SIG-M5 treated with dmso at 0.1 percent for 504 hours (cell line): ENCODE results near the gene ADAM15.
A peak's percentile ranks its signal among the peaks of the same experiment; 100 is the strongest.

Experiments used
- DNase-seq: peaks from one replicate; lab custom pipeline; 2025; ENCODE audit not compliant: unreplicated experiment; lab: John Stamatoyannopoulos, UW

ADAM15 gene

GRCh38 chr1:155070721-155071569 lies 19.8 kb downstream of the ADAM15 start:
- peak; percentile 89 for DNase-seq

DNA sequence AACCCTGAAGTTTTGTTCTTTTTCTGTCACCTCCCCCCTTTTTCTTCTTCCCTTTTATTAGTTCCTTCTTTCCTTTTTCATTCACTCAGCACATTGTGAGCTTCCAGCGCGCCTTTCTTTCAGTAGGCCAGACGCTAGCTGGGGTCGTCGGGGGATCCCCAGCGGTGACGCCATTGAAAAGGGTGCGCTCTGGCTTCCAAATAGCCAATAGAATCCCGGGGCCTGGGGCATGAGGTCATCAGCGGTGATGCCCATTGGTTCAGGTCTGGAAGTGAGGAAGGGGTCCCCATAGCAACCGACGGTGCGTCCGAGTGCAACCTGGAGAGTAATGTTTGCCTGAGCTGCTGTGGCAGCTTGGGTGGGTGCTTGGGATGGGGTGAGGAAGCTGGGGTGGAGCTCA lies 20.6 kb downstream of the ADAM15 start:
- DNase-seq: peak; percentile 38

DNA sequence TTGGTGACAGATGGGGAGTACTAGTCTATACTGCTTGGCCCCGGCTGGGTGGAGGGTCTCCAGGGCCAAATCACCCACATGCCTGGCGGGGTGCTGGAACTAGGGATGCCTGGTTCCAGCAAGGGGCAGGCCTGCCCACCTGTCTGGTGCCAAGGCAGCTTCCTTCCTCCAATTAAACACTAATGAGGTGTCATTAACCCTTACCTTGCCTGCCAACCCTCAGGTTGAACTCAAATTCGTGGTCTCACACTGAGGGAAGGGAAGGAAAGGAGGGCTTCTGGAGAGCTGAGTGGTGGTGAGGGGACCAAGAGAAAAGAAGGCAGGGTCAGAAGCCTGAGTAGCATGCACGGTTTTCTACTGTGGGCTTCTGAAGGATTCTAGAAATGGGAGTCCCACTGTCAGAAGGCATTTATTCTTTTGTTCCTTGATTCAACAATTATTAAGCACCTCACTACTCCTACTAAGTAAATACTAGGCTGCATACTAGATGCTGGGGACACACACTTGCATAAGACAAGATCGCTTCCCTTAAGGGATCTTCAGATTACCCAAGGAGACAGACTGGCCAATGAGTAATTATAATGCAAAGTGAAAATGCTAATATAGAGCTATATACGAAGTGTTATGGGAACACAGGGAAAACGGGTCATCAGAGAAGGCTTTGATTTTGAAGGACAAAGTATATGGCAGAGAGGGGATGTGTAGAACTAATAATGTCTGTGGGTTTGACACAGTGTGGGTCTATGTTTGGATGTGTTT lies 21.6 kb downstream of the ADAM15 start:
- DNase-seq: peak; percentile 26

DNA sequence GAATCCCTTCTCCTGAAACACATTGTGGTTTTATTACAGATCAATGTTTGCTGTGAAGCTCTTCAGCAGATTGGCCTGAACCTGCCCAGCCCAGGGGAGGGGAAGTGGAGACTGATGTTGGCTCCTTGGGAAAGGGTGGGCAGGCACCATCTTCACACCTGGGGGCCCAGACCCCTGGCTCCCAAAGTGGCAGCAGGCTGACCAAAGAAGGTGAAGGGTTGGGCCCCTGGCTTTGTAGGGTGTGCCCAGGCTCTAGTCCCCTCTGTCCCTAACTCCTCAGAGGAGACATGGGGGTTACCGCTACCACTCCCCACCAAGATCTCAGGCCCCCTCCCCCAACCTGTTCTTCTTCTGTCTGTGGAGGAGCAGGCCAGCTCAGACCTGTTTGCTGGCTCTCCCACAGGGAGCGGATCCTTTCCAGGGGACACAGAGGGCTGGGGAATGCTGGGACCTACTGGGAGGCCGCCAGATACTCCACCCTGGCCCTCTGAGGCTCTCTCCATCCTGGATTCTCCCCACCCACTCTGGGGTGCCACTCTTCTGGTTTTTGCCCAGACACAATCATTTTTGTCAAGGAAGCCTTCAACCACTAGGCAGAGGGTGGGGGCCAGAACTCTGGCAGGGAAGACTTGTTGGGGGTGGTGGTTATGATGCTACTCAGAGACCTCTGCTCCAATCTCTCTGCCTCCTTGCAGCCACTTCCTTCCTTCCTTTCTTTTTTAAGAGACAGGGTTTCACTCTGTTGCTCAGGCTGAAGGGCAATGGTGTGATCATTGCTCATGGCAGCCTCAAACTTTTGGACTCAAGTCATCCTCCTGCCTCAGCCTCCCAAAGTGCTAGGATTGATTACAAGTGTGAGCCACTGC lies 22.5 kb downstream of the ADAM15 start:
- no peak for DNase-seq

GRCh38 chr1:155075535-155075934 lies 24.4 kb downstream of the ADAM15 start:
- DNase-seq: no peak

- no peak for DNase-seq
Observed at GRCh38 chr1:155076371-155076770, 25.3 kb downstream of the ADAM15 start.

DNA sequence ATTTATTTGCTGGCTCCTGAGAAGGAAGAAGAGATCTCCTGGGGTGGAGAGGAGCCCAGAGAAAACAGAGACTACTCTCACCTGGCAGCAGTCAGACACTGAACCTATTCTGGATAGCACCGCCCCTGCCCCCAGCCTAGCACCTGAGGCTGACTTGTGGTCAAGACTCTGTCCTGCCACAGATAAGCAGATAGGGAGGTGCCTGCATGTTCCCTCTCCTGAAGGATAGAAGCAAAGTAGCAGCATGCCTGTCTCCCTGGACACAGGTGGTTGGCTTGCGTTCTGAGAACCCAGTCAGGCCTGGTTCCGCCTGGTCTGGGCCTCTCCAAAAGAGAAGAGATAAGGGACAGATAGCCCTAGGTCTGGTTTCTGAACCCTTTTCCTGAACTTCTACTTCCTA lies 26.2 kb downstream of the ADAM15 start:
- DNase-seq: no peak

DNA sequence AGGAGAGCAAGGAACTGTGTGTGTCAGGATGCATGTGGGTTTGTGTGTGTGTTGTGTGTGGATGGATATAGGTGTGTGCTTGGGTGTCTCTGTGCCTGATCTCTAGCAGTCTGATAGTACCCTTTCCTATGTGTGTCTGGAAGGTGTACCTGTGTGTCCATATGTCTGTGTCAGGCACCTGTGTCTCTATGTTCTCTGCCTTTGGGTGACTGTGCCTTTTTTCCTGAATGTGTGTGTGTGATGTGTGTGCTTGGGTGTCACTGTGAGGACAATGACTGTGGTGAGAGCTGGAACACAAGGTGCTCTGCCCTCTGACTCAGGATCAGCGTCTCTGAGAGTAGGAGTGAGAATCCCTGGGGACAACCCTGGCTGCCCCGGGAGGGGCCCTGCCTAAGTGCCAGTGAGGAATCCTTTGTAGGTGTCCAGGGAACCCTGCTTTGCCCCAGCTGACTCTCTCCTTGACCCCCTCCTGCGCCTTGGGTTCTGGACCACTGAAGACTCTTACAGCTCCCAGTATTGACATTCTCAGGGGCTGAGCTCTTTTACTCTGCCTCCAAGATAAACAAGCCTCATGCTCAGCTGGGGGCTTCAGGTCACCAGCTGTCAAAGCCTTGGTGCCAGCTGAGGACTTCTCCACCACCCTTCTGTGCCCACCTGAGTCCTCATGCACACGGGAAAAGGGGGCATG lies 26.8 kb downstream of the ADAM15 start:
- DNase-seq: no peak

DNA sequence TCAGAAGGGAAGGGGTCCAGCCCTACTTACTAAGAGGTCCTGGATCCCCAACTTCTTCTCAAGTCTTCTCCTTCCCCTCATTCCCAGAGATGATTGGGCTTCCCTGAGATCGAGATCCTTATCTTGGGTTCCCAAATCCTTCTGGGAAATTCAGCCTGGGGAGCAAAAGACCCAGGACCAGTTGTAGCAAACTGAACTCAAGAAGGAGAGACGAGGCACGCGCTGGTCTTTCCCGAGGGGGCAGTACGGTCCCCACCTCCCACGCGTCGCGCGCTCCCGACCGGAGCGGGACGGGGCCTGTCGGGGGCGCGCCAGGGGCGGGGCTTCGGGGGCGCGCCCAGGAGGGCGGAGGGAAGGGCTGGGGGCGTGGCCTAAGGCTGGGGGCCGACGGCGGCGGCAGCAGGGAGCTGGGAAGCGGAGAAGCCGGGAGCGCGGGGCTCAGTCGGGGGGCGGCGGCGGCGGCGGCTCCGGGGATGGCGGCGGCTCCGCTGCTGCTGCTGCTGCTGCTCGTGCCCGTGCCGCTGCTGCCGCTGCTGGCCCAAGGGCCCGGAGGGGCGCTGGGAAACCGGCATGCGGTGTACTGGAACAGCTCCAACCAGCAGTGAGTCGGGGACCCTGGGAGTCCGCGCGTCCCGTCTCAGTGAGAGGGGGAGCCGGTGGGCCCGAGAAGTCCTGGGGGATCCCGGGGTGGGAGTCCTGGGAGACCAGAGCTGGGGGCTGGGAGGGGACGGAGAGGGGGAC lies 27.5 kb downstream of the ADAM15 start, which contains the start of gene EFNA3:
TSS of gene EFNA3 (plus strand) at position 369 of the 741 bp plus-strand sequence. CDS start at position 474, 105 bp downstream.
- no peak for DNase-seq

DNA sequence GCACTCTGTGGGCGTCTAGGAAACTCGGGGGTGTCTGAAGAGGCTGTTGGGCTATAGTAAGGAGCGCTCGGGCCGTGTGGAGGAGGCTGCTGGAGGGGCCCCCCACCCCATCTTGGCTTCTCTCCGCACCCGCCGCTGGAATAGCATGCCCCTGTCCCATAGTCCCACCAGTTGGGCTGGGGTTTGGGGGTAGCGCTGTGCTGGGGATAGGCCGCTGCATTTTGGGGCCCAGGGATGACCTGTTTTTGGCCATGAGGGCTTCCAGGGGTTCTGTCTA lies 28.0 kb downstream of the ADAM15 start:
- DNase-seq: no peak

- DNase-seq: peak; percentile 26
Observed at GRCh38 chr1:155079487-155080311, 28.6 kb downstream of the ADAM15 start.

DNA sequence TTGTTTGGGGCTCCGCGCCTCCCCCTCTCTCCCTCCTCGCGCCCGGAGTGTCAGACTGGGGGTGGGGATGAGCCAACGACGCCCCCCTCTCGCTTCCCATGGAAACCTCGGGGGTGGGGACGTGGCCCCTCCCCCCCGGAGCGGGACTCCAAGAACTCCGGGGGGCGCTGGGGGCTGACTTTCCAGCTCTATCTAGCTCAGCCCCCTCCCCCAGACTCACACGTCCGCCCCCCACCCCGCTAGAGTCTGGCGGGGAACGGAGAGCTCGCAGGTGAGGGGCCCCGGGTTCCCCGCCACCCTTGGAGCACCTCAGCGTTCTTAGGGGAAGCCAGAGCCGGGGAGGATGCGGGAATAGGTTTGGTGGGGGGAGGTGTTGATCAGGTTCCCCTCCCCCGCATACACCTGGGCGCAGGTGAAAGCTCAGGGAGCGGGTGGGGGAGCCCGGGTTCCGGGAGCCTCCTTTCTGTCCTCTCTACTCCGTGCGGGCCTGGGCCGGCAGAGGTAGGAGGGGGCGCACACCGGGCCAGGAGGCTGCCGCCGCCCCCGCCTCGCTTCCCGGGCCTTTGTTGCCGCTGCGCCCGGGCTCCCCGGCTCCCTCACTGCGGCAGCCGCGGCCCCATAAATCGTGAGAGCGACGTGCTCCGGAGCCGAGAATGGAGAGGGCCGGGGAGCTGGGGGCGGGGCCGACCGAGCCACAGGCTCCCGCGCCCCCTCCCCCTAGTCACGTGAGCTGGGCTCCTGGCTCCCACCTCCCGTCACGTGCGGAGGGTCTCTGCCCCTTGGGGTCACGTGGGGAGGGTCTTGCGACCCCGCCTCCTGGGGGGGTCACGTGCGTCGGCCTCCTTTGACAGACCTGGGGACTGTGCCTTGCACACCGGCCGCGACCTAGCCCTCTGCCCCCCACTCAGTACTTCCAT lies 29.5 kb downstream of the ADAM15 start:
- no peak for DNase-seq

- DNase-seq: peak; percentile 65
Observed at GRCh38 chr1:155081472-155082300, 30.6 kb downstream of the ADAM15 start.

DNA sequence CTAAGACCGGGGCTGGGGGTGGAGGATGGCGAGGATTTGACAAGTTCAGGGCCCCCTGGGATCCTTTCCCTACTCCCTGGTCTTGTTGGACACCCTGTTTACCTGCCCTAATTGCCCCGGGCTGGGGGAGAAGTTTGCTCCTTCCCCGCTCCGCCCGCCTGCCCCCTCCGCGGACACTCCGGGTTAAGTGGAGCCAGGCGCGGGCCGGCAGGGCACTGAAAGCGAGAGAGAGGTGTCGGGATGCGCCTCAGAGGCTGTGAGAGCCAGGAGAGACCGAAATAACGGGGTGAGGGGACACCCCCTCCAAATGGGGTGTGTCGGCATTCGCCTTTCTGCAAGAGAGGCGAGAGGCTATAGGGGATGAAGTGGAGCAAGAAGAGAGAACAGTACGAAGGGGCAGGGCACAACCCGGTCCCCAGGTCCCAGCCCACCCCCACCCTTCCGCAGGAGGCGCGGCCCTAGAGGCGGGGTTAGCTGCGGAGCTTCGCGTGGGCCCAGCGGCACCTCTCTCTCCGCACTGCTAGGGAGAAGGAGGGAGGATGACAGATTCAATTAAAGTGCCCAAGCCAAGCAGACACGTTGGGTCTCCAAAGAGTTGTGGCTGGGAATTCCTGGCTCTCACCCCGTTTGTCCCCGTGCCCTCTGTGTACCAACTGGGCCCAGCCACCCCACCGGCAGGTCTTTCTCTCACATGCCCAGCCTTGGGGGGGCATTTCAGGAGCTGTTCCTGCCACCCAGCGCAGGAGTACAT lies 31.4 kb downstream of the ADAM15 start:
- no peak for DNase-seq

GRCh38 chr1:155083052-155083541 lies 32.0 kb downstream of the ADAM15 start:
- no peak for DNase-seq
